Heart left ventricle (tissue), 16 donors: ENCODE results near the gene PLEKHN1. TPM values are rescaled to one million over a fixed set of nuclear protein-coding genes. Genes with fewer than 3 reads are reported as not detected.

Experiments used
- ATAC-seq, 4 donors: fragments of 200-7000 bp; cut with Tn5 transposase; one replicate each; pipeline ENCODE4 v1.9.1; 2020 to 2022; ENCODE audit warnings: moderate library complexity in 4 of 4, mild to moderate bottlenecking in 3 of 4, moderate number of reproducible peaks in 1 of 4
- DNase-seq, 5 donors: peaks; one replicate each; pipeline ENCODE4 v3.0.0-alpha.2; 2020
- H3K27ac ChIP-seq, 12 donors: fragments of 200-600 bp; sonication (generic) in 4 of 12; one replicate each; pipeline versions ENCODE4 v1.5.0 to v1.8.0; 2016 to 2022; ENCODE audit warnings: mild to moderate bottlenecking in 2 of 12
- H3K27me3 ChIP-seq, 9 donors: fragments of 200-600 bp; sonication (generic) in 2 of 9; one replicate each; pipeline versions ENCODE4 v1.5.1 to v1.8.0; 2016 to 2022; ENCODE audit warnings: mild to moderate bottlenecking in 3 of 9
- H3K36me3 ChIP-seq, 9 donors: fragments of 200-600 bp; sonication (generic) in 2 of 9; one replicate each; pipeline versions ENCODE4 v1.5.0 to v1.8.0; 2018 to 2022; ENCODE audit warnings: mild to moderate bottlenecking in 2 of 9
- H3K4me1 ChIP-seq, 12 donors: fragments of 200-600 bp; sonication (generic) in 4 of 12; one replicate each; pipeline versions ENCODE4 v1.5.0 to v1.8.0; 2016 to 2022; ENCODE audit warnings: mild to moderate bottlenecking in 3 of 12
- H3K4me3 ChIP-seq, 12 donors: fragments of 200-600 bp; sonication (generic) in 4 of 12; one replicate each; pipeline versions ENCODE4 v1.5.0 to v1.8.0; 2017 to 2022; ENCODE audit warnings: mild to moderate bottlenecking in 9 of 12, moderate library complexity in 4 of 12
- H3K9me3 ChIP-seq, 12 donors: fragments of 200-600 bp; sonication (generic) in 4 of 12; one replicate each; pipeline versions ENCODE4 v1.5.0 to v1.8.0; 2016 to 2022; ENCODE audit warnings: mild to moderate bottlenecking in 1 of 12
- CTCF ChIP-seq, 12 donors: fragments of 200-600 bp; sonication (generic) in 4 of 12; IDR thresholded peaks; one replicate each; pipeline versions ENCODE4 v1.5.0 to v1.8.0; 2018 to 2022; ENCODE audit warnings: antibody characterized with exemption in 12 of 12, mild to moderate bottlenecking in 5 of 12
- POLR2A ChIP-seq, 2 donors: fragments of 450-650 bp; IDR thresholded peaks; one replicate each; pipeline ENCODE4 v1.6.1; 2017; ENCODE audit warnings: antibody characterized with exemption in 2 of 2, mild to moderate bottlenecking in 2 of 2, moderate library complexity in 2 of 2
- WGBS, 4 donors: extraction: QIAGEN DNeasy Blood & Tissue Kit in 2 of 4; methylation state at CpG; one replicate each; pipeline versions ENCODE4 v1.1.5 to v1.1.7; 2013 to 2018; 5-methylcytosine and 5-hydroxymethylcytosine counted together
- intact Hi-C, 10 donors: fragments of 100-400 bp; cut with DNase I; formaldehyde crosslinking; loops; one replicate each; pipeline versions ENCODE4 v1.11.1 to v1.14.2; 2022
- polyA plus RNA-seq, 2 donors: library from polyadenylated mRNA; stranded (reverse); fragments of 200-250 nt; gene quantifications; one replicate each; pipeline ENCODE4 v1.2.3, GENCODE V29; 2013
- total RNA-seq, 9 donors: library from RNA; depleted of rRNA in 2 of 9; stranded (reverse); fragments of >200 nt in 2 of 9; fragmentation: NEBNext Ultra II Directional in 3 of 9; extraction: Animal tissue kit (Norgen Biotek cat#: 25700) in 3 of 9; gene quantifications; one replicate each; pipeline versions ENCODE4 v1.1.0 to v1.2.4, GENCODE V29; 2016 to 2023
- donor health status: ischemic (EF 13 %, LVEDD 7.1; RV severe dilation, severe dysfunction).
- donor health status: healthy with polysubstance abuse.
- donor health status: DM: no; HTN: yes; CAD: no.
- donor health status: DM: no; HTN: no; CAD: no.
- donor health status: ischemic (EF 25% LVEDD 6.9; RV normal size, moderate dysfunction).
- donor health status: ischemic (EF 25% LVEDD 5.7; RV mildly dilated, moderate dysfunction).
- donor health status: healthy.
- donor health status: DM: yes; HTN: yes; CAD: no.
- donor health status: ischemic (EF 35%, LVEDD 5.7; RV mildly dilated, moderate dysfunction).
- donor health status: nonischemic (EF 11% LVEDD 7.7; RV severe dilation, severe dysfunction).
- donor health status: DM: yes; HTN: yes; CAD: no.
- donor health status: PGD.
- donor health status: ischemic (EF 29% LVEDD 5.4; RV normal size, mild dysfunction).
- donor health status: nonischemic (EF 23%, LVEDD 6.1; RV moderate dilation, normal function).

Gene PLEKHN1
- total and polyA plus RNA-seq, 11 donors: 0.15 to 0.63 (median 0.26) TPM; not detected in 7

- Histone ChIP-seq H3K9me3 (no peaks in the 10 kb centered on the region), H3K4me3 (peak overlapping the region; percentile 59 to 99 (median 81)), H3K27me3 (peaks cover 0 to 10% (median 0%) of the 10 kb centered on the region in 9 donors), H3K4me1 (peaks cover 0 to 54% (median 35%) of the 10 kb centered on the region in 12 donors), H3K36me3 (no peaks in the 10 kb centered on the region), H3K27ac (peak overlapping the region in 6 of 12 donors; percentile 56 to 99 (median 97))
- WGBS, 4 donors: 16 to 38% (median 34%) methylated on average over 20 to 33 of the region's 33 CpGs
- peak in 3 of 4 donors; percentile 23 to 66 (median 28) for ATAC-seq
- TF ChIP-seq CTCF (IDR thresholded peaks at IDR 0.05) (no peak), POLR2A (IDR thresholded peaks at IDR 0.05) (no peak)
- peak; percentile 80 to 85 (median 83) for DNase-seq
- intact Hi-C loops: loop anchor here in 3 of 10 donors (5.0 kb wide), 1 partner anchor 41 kb away; no protein-coding TSS in a partner anchor
Observed at GRCh38 chr1:1021010-1021919, 55.0 kb downstream of the PLEKHN1 start.

GRCh38 chr1:1021920-1022259 lies 55.6 kb downstream of the PLEKHN1 start:
- WGBS, 4 donors: 92 to 95% (median 93%) methylated on average over 2 to 10 of the region's 10 CpGs; no CpG with 5 or more reads in 1 of the 4 donors
- Histone ChIP-seq H3K27ac (no peak overlapping the region), H3K4me3 (peak overlapping the region in 1 of 12 donors; percentile 89), H3K27me3 (peaks cover 0 to 10% (median 0%) of the 10 kb centered on the region in 9 donors), H3K36me3 (no peaks in the 10 kb centered on the region), H3K4me1 (peaks cover 0 to 60% (median 37%) of the 10 kb centered on the region in 12 donors), H3K9me3 (no peaks in the 10 kb centered on the region)
- intact Hi-C loops: loop anchor here in 3 of 10 donors (5.0 kb wide), 1 partner anchor 40 kb away; no protein-coding TSS in a partner anchor
- ATAC-seq: no peak
- TF ChIP-seq POLR2A (IDR thresholded peaks at IDR 0.05) (no peak), CTCF (IDR thresholded peaks at IDR 0.05) (no peak)
- DNase-seq: no peak

- H3K27me3 ChIP-seq: peaks cover 0 to 10% (median 0%) of the 10 kb centered on the region in 9 donors
- H3K4me1 ChIP-seq: peaks cover 0 to 63% (median 37%) of the 10 kb centered on the region in 12 donors
- no peaks in the 10 kb centered on the region for H3K9me3 ChIP-seq
- H3K27ac ChIP-seq: no peak overlapping the region
- no peak for DNase-seq
- H3K36me3 ChIP-seq: no peaks in the 10 kb centered on the region
- TF ChIP-seq POLR2A (IDR thresholded peaks at IDR 0.05): no peak
- TF ChIP-seq CTCF (IDR thresholded peaks at IDR 0.05): no peak
- 75 to 94% (median 78%) methylated on average over 18 to 27 of the region's 27 CpGs for WGBS, 4 donors
- no peak for ATAC-seq
- no peak overlapping the region for H3K4me3 ChIP-seq
- intact Hi-C loops: loop anchor here in 3 of 10 donors (5.0 kb wide), 1 partner anchor 40 kb away; no protein-coding TSS in a partner anchor
Observed at GRCh38 chr1:1022302-1023009, 56.2 kb downstream of the PLEKHN1 start.
